Measurements from ENCODE around the gene LPO. TPM values are rescaled to one million over a fixed set of nuclear protein-coding genes. Genes with fewer than 3 reads are reported as not detected.

LPO gene
- total and polyA plus RNA-seq, 10 of the 15 experiments (the other 5 are each of a cell fraction or from before 2014, with no cell fraction given): 0.03 to 0.11 (median 0.06) TPM; not detected in 7

DNA sequence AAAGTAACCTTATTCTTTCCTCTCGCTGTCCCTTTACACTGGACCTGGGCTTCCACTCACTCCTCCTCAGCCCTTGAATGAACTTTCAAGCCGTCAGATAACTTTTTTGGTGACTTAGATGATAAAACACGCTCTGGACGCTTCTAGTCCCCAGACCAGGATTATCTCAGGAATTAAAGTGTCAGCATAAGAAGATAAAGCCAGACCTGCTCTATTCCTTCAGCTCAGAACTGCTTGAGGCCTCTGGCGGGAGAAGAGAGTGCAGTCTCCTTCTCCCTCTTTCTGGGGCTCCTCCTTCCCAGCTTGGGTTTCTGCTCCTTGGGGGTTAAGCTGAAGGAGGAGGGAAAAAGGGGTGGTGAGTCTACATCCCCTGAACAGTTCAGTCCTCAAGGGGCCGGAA is 6.6 kb downstream of the LPO start:
- intact Hi-C loops (cut with micrococcal nuclease; ENCODE audit: unreplicated experiment) (no loop called here), in situ Hi-C loops (cut with MboI) (no loop called here)
- Histone ChIP-seq H3K4me1 (ENCODE audit: control insufficient read depth, insufficient read depth, low read length) (peaks cover 5% of the 10 kb centered on the region), H3K4me3 (no peak overlapping the region), H3K4me2 (ENCODE audit: control insufficient read depth, insufficient read depth) (no peak overlapping the region), H3K27ac (ENCODE audit: control insufficient read depth, insufficient read depth) (no peak overlapping the region), H2AFZ (ENCODE audit: control insufficient read depth, low read depth, low read length) (no peak overlapping the region), H4K20me1 (ENCODE audit: control insufficient read depth, insufficient read depth) (no peaks in the 10 kb centered on the region), H3K9ac (ENCODE audit: control insufficient read depth, insufficient read depth, low read length) (no peak overlapping the region), H3K36me3 (ENCODE audit: control insufficient read depth in 2 of 2, insufficient read depth in 2 of 2, low read length in 1 of 2) (no peaks in the 10 kb centered on the region), H3K27me3 (replicated peaks in 1 of 2; ENCODE audit: control insufficient read depth in 2 of 2, insufficient read depth in 2 of 2, low read length in 1 of 2) (peaks cover 0 to 3% of the 10 kb centered on the region in 2 experiments; a peak in 1 of 4 replicates), H3K79me2 (ENCODE audit: control insufficient read depth, insufficient read depth, low read length) (no peaks in the 10 kb centered on the region), H3K9me3 (replicated peaks; ENCODE audit: control insufficient read depth, insufficient read depth, low read length) (no peaks in the 10 kb centered on the region)
- RAD21 ChIA-PET (ENCODE audit: unreplicated experiment): interaction anchor here (1.1 kb wide), 1 partner anchor 18 kb away, joined by 3 read pairs; no protein-coding TSS in a partner anchor
- no TSS peak for BruUV-seq (replicated peaks)
- ATAC-seq (no peak), DNase-seq (ENCODE audit: low read depth, low spot score) (no peak), FAIRE-seq (no peak)
- 41% methylated on average over 6 of the region's 6 CpGs for WGBS (ENCODE audit: insufficient coverage, insufficient replicate concordance, low lambda C conversion rate, missing lambda C conversion rate)
- SMC1A ChIA-PET (ENCODE audit: uncharacterized antibody, unreplicated experiment): interaction anchor here (1.1 to 1.6 kb wide), 3 partner anchors 14 to 45 kb away, joined by 3 to 4 read pairs (median 3); no protein-coding TSS in a partner anchor
- TF ChIP-seq, protein P1, sequence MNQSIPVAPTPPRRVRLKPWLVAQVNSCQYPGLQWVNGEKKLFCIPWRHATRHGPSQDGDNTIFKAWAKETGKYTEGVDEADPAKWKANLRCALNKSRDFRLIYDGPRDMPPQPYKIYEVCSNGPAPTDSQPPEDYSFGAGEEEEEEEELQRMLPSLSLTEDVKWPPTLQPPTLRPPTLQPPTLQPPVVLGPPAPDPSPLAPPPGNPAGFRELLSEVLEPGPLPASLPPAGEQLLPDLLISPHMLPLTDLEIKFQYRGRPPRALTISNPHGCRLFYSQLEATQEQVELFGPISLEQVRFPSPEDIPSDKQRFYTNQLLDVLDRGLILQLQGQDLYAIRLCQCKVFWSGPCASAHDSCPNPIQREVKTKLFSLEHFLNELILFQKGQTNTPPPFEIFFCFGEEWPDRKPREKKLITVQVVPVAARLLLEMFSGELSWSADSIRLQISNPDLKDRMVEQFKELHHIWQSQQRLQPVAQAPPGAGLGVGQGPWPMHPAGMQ (IDR thresholded peaks at IDR 0.05; ENCODE audit: borderline replicate concordance): no peak
- TF ChIP-seq, protein P2, sequence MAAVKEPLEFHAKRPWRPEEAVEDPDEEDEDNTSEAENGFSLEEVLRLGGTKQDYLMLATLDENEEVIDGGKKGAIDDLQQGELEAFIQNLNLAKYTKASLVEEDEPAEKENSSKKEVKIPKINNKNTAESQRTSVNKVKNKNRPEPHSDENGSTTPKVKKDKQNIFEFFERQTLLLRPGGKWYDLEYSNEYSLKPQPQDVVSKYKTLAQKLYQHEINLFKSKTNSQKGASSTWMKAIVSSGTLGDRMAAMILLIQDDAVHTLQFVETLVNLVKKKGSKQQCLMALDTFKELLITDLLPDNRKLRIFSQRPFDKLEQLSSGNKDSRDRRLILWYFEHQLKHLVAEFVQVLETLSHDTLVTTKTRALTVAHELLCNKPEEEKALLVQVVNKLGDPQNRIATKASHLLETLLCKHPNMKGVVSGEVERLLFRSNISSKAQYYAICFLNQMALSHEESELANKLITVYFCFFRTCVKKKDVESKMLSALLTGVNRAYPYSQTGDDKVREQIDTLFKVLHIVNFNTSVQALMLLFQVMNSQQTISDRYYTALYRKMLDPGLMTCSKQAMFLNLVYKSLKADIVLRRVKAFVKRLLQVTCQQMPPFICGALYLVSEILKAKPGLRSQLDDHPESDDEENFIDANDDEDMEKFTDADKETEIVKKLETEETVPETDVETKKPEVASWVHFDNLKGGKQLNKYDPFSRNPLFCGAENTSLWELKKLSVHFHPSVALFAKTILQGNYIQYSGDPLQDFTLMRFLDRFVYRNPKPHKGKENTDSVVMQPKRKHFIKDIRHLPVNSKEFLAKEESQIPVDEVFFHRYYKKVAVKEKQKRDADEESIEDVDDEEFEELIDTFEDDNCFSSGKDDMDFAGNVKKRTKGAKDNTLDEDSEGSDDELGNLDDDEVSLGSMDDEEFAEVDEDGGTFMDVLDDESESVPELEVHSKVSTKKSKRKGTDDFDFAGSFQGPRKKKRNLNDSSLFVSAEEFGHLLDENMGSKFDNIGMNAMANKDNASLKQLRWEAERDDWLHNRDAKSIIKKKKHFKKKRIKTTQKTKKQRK (IDR thresholded peaks at IDR 0.05; ENCODE audit: low read depth, low read length): no peak
- TF ChIP-seq IRF3 (IDR thresholded peaks at IDR 0.05) (no peak), PAX5 (IDR thresholded peaks at IDR 0.05; ENCODE audit: borderline replicate concordance, low read depth, low read length) (no peak)
- POLR2A ChIA-PET: no interaction called here
- CTCF ChIA-PET: no interaction called here

Data from GM12878 (cell line).